H4 (cell line): ENCODE data around the gene RPLP1. TPM values are rescaled to one million over a fixed set of nuclear protein-coding genes. Genes with fewer than 3 reads are reported as not detected.

Source experiments
- DNase-seq: peaks from one replicate; pipeline ENCODE4 v3.0.0-alpha.2; 2015; ENCODE audit warnings: low spot score
- total RNA-seq: library from RNA; depleted of rRNA; stranded (reverse); fragments of >200 nt; shearing (Covaris generic); gene quantifications from 2 replicates; pipeline ENCODE4 v1.2.3, GENCODE V29; 2014; rRNA removed

RPLP1 gene
- total RNA-seq = 93.2 and 187 TPM in 2 replicates

GRCh38 chr15:69452692-69453521 lies at the start of gene RPLP1:
Gene RPLP1 (plus strand): TSS chr15:69452818. CDS start chr15:69452949, 131 bp downstream.
- peak; percentile 88 for DNase-seq

GRCh38 chr15:69403594-69403993 lies 49.0 kb upstream of the RPLP1 start:
- DNase-seq = peak; percentile 34

- no peak for DNase-seq
These were observed 47.5 kb upstream of the RPLP1 start for GRCh38 chr15:69405110-69405509.

GRCh38 chr15:69407719-69408400 lies 44.8 kb upstream of the RPLP1 start:
- DNase-seq = no peak

- no peak for DNase-seq
These were observed 43.8 kb upstream of the RPLP1 start for GRCh38 chr15:69408841-69409240.

GRCh38 chr15:69410248-69410874 lies 42.3 kb upstream of the RPLP1 start:
- DNase-seq = peak; percentile 72

GRCh38 chr15:69412274-69412673 lies 40.3 kb upstream of the RPLP1 start:
- no peak for DNase-seq

- DNase-seq = no peak
These were observed 39.9 kb upstream of the RPLP1 start for GRCh38 chr15:69412701-69413100.

- peak; percentile 95 for DNase-seq
These were observed 38.6 kb upstream of the RPLP1 start, which contains the start of gene KIF23 for GRCh38 chr15:69413822-69414700. Gene KIF23 (plus strand): TSS chr15:69414349. CDS start chr15:69414466, 117 bp downstream.

- peak; percentile 81 for DNase-seq
These were observed 37.9 kb upstream of the RPLP1 start for GRCh38 chr15:69414701-69415167.

GRCh38 chr15:69415381-69415780 lies 37.2 kb upstream of the RPLP1 start:
- DNase-seq = no peak

- DNase-seq = no peak
These were observed 35.0 kb upstream of the RPLP1 start for GRCh38 chr15:69417581-69417980.

- no peak for DNase-seq
These were observed 31.1 kb upstream of the RPLP1 start for GRCh38 chr15:69421498-69421897.

- DNase-seq = no peak
These were observed 30.2 kb upstream of the RPLP1 start for GRCh38 chr15:69422336-69422895.

- DNase-seq = no peak
These were observed 28.6 kb upstream of the RPLP1 start for GRCh38 chr15:69424001-69424400.

- no peak for DNase-seq
These were observed 27.7 kb upstream of the RPLP1 start for GRCh38 chr15:69424748-69425413.

- no peak for DNase-seq
These were observed 18.8 kb upstream of the RPLP1 start for GRCh38 chr15:69433831-69434230.

GRCh38 chr15:69434238-69434637 lies 18.4 kb upstream of the RPLP1 start:
- DNase-seq = no peak

- DNase-seq = no peak
These were observed 17.9 kb upstream of the RPLP1 start for GRCh38 chr15:69434679-69435078.

- no peak for DNase-seq
These were observed 16.6 kb upstream of the RPLP1 start for GRCh38 chr15:69435985-69436384.
